Raji (cell line): Measurements from ENCODE around the gene STX8.

ENCODE experiments used
- POLR2A ChIP-seq: IDR thresholded peaks from 2 replicates; pipeline ENCODE4 v1.6.1; 2011; ENCODE audit warnings: low read depth, low read length, control low read depth; ENCODE audit not compliant: insufficient read depth

The STX8 gene

GRCh38 chr17:9224485-9224884, 351.1 kb downstream of the STX8 start:
- TF ChIP-seq POLR2A: no peak

- TF ChIP-seq POLR2A: no peak
Measured at GRCh38 chr17:9223531-9223930, 352.1 kb downstream of the STX8 start.

- no peak for TF ChIP-seq POLR2A
Measured at GRCh38 chr17:9221922-9222180, 353.8 kb downstream of the STX8 start.

GRCh38 chr17:9221147-9221921, 354.3 kb downstream of the STX8 start:
- TF ChIP-seq POLR2A: no peak

GRCh38 chr17:9220398-9221146, 355.0 kb downstream of the STX8 start:
- no peak for TF ChIP-seq POLR2A

- no peak for TF ChIP-seq POLR2A
Measured at GRCh38 chr17:9219631-9220397, 355.8 kb downstream of the STX8 start.

GRCh38 chr17:9218911-9219310, 356.7 kb downstream of the STX8 start:
- no peak for TF ChIP-seq POLR2A

- TF ChIP-seq POLR2A: no peak
Measured at GRCh38 chr17:9218064-9218635, 357.5 kb downstream of the STX8 start.

- TF ChIP-seq POLR2A: no peak
Measured at GRCh38 chr17:9217151-9218056, 358.2 kb downstream of the STX8 start.

- TF ChIP-seq POLR2A: no peak
Measured at GRCh38 chr17:9215465-9215864, 360.2 kb downstream of the STX8 start.

GRCh38 chr17:9213303-9213640, 362.3 kb downstream of the STX8 start:
- no peak for TF ChIP-seq POLR2A

GRCh38 chr17:9212376-9213302, 363.0 kb downstream of the STX8 start:
- no peak for TF ChIP-seq POLR2A

- no peak for TF ChIP-seq POLR2A
Measured at GRCh38 chr17:9211133-9211765, 364.4 kb downstream of the STX8 start.
